ENCODE measurements around the gene ADM2. TPM values are rescaled to one million over a fixed set of nuclear protein-coding genes. Genes with fewer than 3 reads are reported as not detected.

Gene ADM2
- total and polyA plus RNA-seq, 2 of the 13 experiments (the other 11 are each of a cell fraction or from before 2014, with no cell fraction given) = 1.2 to 3.0 TPM

DNA sequence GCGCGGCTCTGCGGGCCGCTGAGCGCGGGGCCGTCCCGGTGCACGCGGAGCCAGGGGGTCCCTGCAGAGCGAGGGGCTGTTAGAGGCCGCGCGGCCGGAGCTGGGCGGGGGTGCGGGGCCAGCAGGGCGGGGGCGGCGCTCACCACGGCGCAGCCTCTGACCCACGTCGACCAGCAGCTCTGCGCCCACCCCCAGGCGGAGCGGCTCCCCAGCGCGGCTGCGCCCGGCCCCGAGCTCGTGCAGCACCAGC lies 44.4 kb downstream of the ADM2 start (continued):
- TF ChIP-seq ZNF564 (CRISPR knock-in tag; IDR thresholded peaks at IDR 0.05) = no peak
- TF ChIP-seq MZF1 (CRISPR knock-in tag; IDR thresholded peaks at IDR 0.05; ENCODE audit: borderline replicate concordance) = no peak
- no peak for TF ChIP-seq ZNF251 (CRISPR knock-in tag; IDR thresholded peaks at IDR 0.05)

DNA sequence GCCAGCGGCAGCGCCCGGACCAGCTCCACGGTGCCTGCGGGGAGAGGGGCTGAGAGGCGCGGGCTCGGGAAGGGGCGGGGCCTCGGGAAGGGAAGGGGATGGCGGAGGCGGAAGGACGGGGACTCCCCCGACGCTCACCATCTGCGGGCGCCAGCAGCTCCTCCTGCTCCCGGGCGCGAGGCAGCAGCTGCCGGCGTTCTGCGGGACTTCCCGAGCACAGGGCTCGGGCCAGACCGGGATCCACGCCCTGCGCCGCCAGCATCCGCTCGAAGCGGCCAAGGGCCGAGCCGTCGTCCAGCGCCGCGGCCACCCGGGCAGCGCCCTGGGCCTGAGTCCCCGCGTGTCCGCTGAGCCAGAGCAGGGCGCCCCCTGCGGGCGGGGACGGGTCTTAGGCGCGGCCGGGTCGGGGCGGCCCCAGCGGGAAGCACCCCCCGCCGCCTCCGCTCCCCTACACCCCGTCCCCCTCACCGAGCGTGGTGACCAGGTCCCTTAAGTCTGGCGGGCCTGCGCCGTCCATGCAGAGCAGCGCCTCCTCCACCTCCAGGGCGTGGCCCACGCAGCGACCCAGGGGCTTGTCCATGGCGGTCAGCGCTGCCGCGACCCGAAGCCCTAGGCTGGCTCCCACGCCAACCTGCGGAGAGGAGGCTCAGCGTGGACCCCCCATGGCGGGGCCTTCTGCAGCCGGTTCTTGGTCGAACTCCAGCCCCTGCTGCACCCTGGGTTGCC lies 44.9 kb downstream of the ADM2 start:
- Histone ChIP-seq H3K4me2 (ENCODE audit: low read depth, low read length) (peak overlapping the region; percentile 100), H3K4me1 (ENCODE audit: insufficient read depth, low read length) (peaks cover 60% of the 10 kb centered on the region), H3K27me3 (ENCODE audit: control insufficient read depth in 1 of 2, insufficient read depth in 2 of 2, low read length in 2 of 2) (no peaks in the 10 kb centered on the region), H2AFZ (ENCODE audit: low read length) (no peak overlapping the region), H3K27ac (ENCODE audit: extremely low read length, insufficient read depth, low read length) (peak overlapping the region; percentile 94), H3K4me3 (replicated peaks in 1 of 3; ENCODE audit: insufficient read depth in 1 of 3, low read depth in 2 of 3, low read length in 3 of 3) (peak overlapping the region; percentile 70 to 84 (median 83)), H3K79me2 (ENCODE audit: insufficient read depth, low read length) (peaks cover 20% of the 10 kb centered on the region), H3K9me3 (ENCODE audit: low read length) (no peaks in the 10 kb centered on the region), H3K9ac (ENCODE audit: insufficient read depth, low read depth, low read length) (peak overlapping the region; percentile 91), H4K20me1 (ENCODE audit: insufficient read depth, low read length) (peaks cover 19% of the 10 kb centered on the region), H3K36me3 (replicated peaks in 1 of 2; ENCODE audit: control insufficient read depth in 1 of 2, insufficient read depth in 2 of 2, low read length in 2 of 2) (peaks cover 5 to 21% of the 10 kb centered on the region in 2 experiments; a peak in 4 of 5 replicates)
- no TSS peak for BruUV-seq (replicated peaks)
- ChIA-PET CTCF (ENCODE audit: low intra/inter-chr PET ratio, low total read pairs) (no interaction called here), POLR2A (interaction anchor here (0.7 to 4.2 kb wide), 42 partner anchors 9 to 284 kb away, joined by 3 to 97 read pairs (median 5); partner anchors contain the start of genes ADM2, ARSA, CHKB and DENND6B)
- in situ Hi-C loops (cut with HindIII; ENCODE audit: extremely low pct_ligation_motif_present, low pct_unique_long_range_greater_than_20kb) (no loop called here), intact Hi-C loops (cut with micrococcal nuclease; ENCODE audit: unreplicated experiment) (loop anchor here (5.0 kb wide), 1 partner anchor 36 kb away; the partner anchor contains the start of gene SYCE3)
- WGBS (ENCODE audit: low lambda C conversion rate) = no CpG with 5 or more reads among the region's 77 CpGs
- FAIRE-seq (no peak), DNase-seq (ENCODE audit: low spot score) (peak; percentile 44), ATAC-seq (peak; percentile 13)
- TF ChIP-seq SYNCRIP (IDR thresholded peaks at IDR 0.05; ENCODE audit: insufficient read depth, low read depth, low read length) (no peak), ZSCAN21 (CRISPR knock-in tag; IDR thresholded peaks at IDR 0.05; ENCODE audit: borderline replicate concordance) (no peak), MYNN (CRISPR knock-in tag; IDR thresholded peaks at IDR 0.05; ENCODE audit: low read depth) (no peak; the same call in 1 of the 2 replicates), ZNF570 (CRISPR knock-in tag; IDR thresholded peaks at IDR 0.05; ENCODE audit: borderline replicate concordance) (no peak), ZNF564 (CRISPR knock-in tag; IDR thresholded peaks at IDR 0.05) (peak; percentile 68; the same call in 1 of the 2 replicates), ZNF136 (CRISPR knock-in tag; IDR thresholded peaks at IDR 0.05; ENCODE audit: low read depth) (no peak), SAFB2 (CRISPR knock-in tag; IDR thresholded peaks at IDR 0.05; ENCODE audit: borderline replicate concordance, low read depth) (no peak), FOSL1 (CRISPR knock-in tag; IDR thresholded peaks at IDR 0.05; ENCODE audit: borderline replicate concordance) (no peak), HMGA1 (CRISPR knock-in tag; conservative IDR thresholded peaks at IDR 0.05) (no peak), NONO (IDR thresholded peaks at IDR 0.05) (no peak), NONO (CRISPR knock-in tag; conservative IDR thresholded peaks at IDR 0.05) (no peak; the same call in none of the 2 replicates), ZNF747 (CRISPR knock-in tag; IDR thresholded peaks at IDR 0.05; ENCODE audit: borderline replicate concordance) (no peak), TAF1 (CRISPR knock-in tag; IDR thresholded peaks at IDR 0.05) (peak; percentile 37), BHLHE40 (IDR thresholded peaks at IDR 0.05; ENCODE audit: low read length) (no peak)
- TF ChIP-seq, protein P1, sequence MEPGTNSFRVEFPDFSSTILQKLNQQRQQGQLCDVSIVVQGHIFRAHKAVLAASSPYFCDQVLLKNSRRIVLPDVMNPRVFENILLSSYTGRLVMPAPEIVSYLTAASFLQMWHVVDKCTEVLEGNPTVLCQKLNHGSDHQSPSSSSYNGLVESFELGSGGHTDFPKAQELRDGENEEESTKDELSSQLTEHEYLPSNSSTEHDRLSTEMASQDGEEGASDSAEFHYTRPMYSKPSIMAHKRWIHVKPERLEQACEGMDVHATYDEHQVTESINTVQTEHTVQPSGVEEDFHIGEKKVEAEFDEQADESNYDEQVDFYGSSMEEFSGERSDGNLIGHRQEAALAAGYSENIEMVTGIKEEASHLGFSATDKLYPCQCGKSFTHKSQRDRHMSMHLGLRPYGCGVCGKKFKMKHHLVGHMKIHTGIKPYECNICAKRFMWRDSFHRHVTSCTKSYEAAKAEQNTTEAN (CRISPR knock-in tag; conservative IDR thresholded peaks at IDR 0.05) = no peak
- TF ChIP-seq, protein P2, sequence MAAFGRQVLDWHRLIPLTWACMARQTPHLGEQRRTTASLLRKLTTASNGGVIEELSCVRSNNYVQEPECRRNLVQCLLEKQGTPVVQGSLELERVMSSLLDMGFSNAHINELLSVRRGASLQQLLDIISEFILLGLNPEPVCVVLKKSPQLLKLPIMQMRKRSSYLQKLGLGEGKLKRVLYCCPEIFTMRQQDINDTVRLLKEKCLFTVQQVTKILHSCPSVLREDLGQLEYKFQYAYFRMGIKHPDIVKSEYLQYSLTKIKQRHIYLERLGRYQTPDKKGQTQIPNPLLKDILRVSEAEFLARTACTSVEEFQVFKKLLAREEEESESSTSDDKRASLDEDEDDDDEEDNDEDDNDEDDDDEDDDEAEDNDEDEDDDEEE (CRISPR knock-in tag; IDR thresholded peaks at IDR 0.05) = no peak
- TF ChIP-seq, protein P3, sequence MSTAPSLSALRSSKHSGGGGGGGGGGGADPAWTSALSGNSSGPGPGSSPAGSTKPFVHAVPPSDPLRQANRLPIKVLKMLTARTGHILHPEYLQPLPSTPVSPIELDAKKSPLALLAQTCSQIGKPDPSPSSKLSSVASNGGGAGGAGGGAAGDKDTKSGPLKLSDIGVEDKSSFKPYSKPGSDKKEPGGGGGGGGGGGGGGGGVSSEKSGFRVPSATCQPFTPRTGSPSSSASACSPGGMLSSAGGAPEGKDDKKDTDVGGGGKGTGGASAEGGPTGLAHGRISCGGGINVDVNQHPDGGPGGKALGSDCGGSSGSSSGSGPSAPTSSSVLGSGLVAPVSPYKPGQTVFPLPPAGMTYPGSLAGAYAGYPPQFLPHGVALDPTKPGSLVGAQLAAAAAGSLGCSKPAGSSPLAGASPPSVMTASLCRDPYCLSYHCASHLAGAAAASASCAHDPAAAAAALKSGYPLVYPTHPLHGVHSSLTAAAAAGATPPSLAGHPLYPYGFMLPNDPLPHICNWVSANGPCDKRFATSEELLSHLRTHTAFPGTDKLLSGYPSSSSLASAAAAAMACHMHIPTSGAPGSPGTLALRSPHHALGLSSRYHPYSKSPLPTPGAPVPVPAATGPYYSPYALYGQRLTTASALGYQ (CRISPR knock-in tag; IDR thresholded peaks at IDR 0.05) = peak; percentile 58; the same call in 1 of the 2 replicates

Measured in HepG2 (cell line).